Neuronal stem cell (in vitro differentiated cells): ENCODE data around the gene SNX11.

Source experiments
- DNase-seq: peaks from one replicate; pipeline ENCODE4 v3.0.0-alpha.2; 2013; ENCODE audit warnings: low spot score
- H2AFZ ChIP-seq: one replicate; pipeline ENCODE4 v1.6.1; 2013; ENCODE audit warnings: mild to moderate bottlenecking, low read length, inconsistent platforms
- H2AK5ac ChIP-seq: 2 replicates; pipeline ENCODE4 v1.6.1; 2013; ENCODE audit warnings: low read depth, mild to moderate bottlenecking, inconsistent platforms, low read length, moderate library complexity, mixed read lengths
- H2BK120ac ChIP-seq: 2 replicates; pipeline ENCODE4 v1.6.1; 2013; ENCODE audit warnings: low read depth, mild to moderate bottlenecking, inconsistent platforms, low read length, moderate library complexity, mixed read lengths
- H2BK12ac ChIP-seq: one replicate; pipeline ENCODE4 v1.6.1; 2013; ENCODE audit warnings: low read length, inconsistent platforms
- H2BK15ac ChIP-seq: 2 replicates; pipeline ENCODE4 v1.6.1; 2013; ENCODE audit warnings: mild to moderate bottlenecking, low read length, inconsistent platforms, mixed read lengths
- H2BK5ac ChIP-seq: one replicate; pipeline ENCODE4 v1.6.1; 2013; ENCODE audit warnings: inconsistent platforms, mild to moderate bottlenecking, low read length, moderate library complexity
- H3K14ac ChIP-seq: one replicate; pipeline ENCODE4 v1.6.1; 2013; ENCODE audit warnings: low read length, inconsistent platforms
- H3K18ac ChIP-seq: 2 replicates; pipeline ENCODE4 v1.6.1; 2013; ENCODE audit warnings: low read length, inconsistent platforms
- H3K23ac ChIP-seq: 2 replicates; pipeline ENCODE4 v1.6.1; 2013; ENCODE audit warnings: low read depth, mild to moderate bottlenecking, mixed read lengths, low read length, inconsistent platforms; ENCODE audit not compliant: poor library complexity
- H3K27ac ChIP-seq: replicated peaks from 3 replicates; pipeline ENCODE4 v1.5.1; 2013; ENCODE audit warnings: low read length, inconsistent platforms
- H3K27me3 ChIP-seq, 3 experiments: 2 replicates each; pipeline ENCODE4 v1.6.1; 2013; ENCODE audit warnings: low read length in 3 of 3, mild to moderate bottlenecking in 2 of 3, inconsistent platforms in 1 of 3, low read depth in 1 of 3, mixed read lengths in 1 of 3, moderate library complexity in 1 of 3; ENCODE audit not compliant: control insufficient read depth in 3 of 3, insufficient read depth in 3 of 3
- H3K36me3 ChIP-seq, 2 donors: replicated peaks in 1 of 2; 2 replicates each; pipeline ENCODE4 v1.6.1; 2013; ENCODE audit warnings: low read length in 2 of 2; ENCODE audit not compliant: control insufficient read depth in 2 of 2, insufficient read depth in 2 of 2
- H3K4ac ChIP-seq: 2 replicates; pipeline ENCODE4 v1.6.1; 2013; ENCODE audit warnings: inconsistent platforms, mild to moderate bottlenecking, low read length, moderate library complexity
- H3K4me1 ChIP-seq, 2 donors: 1 replicate in 1 of 2; 2 replicates in 1 of 2; pipeline ENCODE4 v1.6.1; 2013; ENCODE audit warnings: low read length in 2 of 2, low read depth in 1 of 2; ENCODE audit not compliant: control insufficient read depth in 2 of 2, insufficient read depth in 1 of 2
- H3K4me2 ChIP-seq: one replicate; pipeline ENCODE4 v1.6.1; 2013; ENCODE audit warnings: mild to moderate bottlenecking, low read length, inconsistent platforms; ENCODE audit not compliant: insufficient read depth, poor library complexity, severe bottlenecking
- H3K4me3 ChIP-seq, 2 donors: 2 replicates each; pipeline ENCODE4 v1.5.1; 2013; ENCODE audit warnings: low read length in 2 of 2, mild to moderate bottlenecking in 2 of 2, inconsistent platforms in 1 of 2, moderate library complexity in 1 of 2
- H3K79me1 ChIP-seq: one replicate; pipeline ENCODE4 v1.6.1; 2013; ENCODE audit warnings: low read depth, mild to moderate bottlenecking, inconsistent platforms, low read length, moderate library complexity
- H3K9ac ChIP-seq: one replicate; pipeline ENCODE4 v1.6.1; 2013; ENCODE audit warnings: mild to moderate bottlenecking, low read depth, low read length, inconsistent platforms; ENCODE audit not compliant: poor library complexity
- H3K9me3 ChIP-seq, 2 donors: replicated peaks in 1 of 2; 2 replicates each; pipeline versions ENCODE3 to v1.6.1; 2013; ENCODE audit warnings: low read length in 2 of 2, mild to moderate bottlenecking in 2 of 2, inconsistent platforms in 1 of 2, low read depth in 1 of 2, mixed read lengths in 1 of 2, moderate library complexity in 1 of 2; ENCODE audit not compliant: control insufficient read depth in 2 of 2, insufficient read depth in 1 of 2
- H4K8ac ChIP-seq: one replicate; pipeline ENCODE4 v1.6.1; 2013; ENCODE audit warnings: low read depth, mild to moderate bottlenecking, inconsistent platforms, low read length, moderate library complexity
- H4K91ac ChIP-seq: one replicate; pipeline ENCODE4 v1.6.1; 2013; ENCODE audit warnings: low read length, low read depth, mild to moderate bottlenecking, inconsistent platforms; ENCODE audit not compliant: poor library complexity
- WGBS, 2 donors: extraction: QIAGEN DNeasy Blood & Tissue Kit; methylation state at CpG; one replicate each; pipeline ENCODE4 v1.1.7; 2013; ENCODE audit warnings: missing lambda C conversion rate in 2 of 2, mixed read lengths in 1 of 2; ENCODE audit not compliant: insufficient read length in 2 of 2, insufficient replicate concordance in 1 of 2; ENCODE audit errors: extremely low coverage in 2 of 2; 5-methylcytosine and 5-hydroxymethylcytosine counted together

Gene SNX11

DNA sequence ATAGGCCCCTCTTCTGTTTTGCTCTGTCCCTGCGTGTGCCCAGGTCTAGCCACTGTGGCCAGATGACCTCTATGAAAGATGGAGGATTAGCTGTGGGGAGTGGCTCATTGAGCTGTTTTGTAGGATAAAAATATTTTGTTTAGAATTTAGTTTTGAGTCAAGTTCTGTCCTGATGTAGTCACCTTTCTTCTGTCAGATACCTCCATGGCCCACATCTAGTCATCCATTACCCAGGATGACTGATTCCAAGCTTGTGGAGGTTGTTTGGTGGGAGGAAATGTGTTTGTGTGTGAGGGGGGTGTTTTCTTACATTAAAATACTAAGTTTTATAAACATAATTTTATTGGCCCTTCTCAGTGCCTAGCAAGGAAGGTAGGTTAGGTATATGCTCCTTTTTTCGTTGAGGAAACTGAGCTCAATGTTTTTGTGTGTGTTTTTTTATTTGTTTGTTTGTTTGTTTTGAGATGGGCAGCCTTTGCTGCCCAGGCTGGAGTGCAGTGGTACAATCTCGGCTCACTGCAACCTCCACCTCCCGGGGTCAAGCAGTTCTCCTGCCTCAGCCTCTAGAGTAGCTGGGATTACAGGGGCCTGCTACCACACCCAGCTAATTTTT is 16.3 kb downstream of the SNX11 start:
- Histone ChIP-seq H2AFZ (no peak overlapping the region), H3K27me3 (no peaks in the 10 kb centered on the region), H2AK5ac (no peak overlapping the region), H3K14ac (no peak overlapping the region), H4K8ac (no peak overlapping the region), H3K4ac (no peak overlapping the region), H2BK120ac (no peak overlapping the region), H2BK5ac (no peak overlapping the region), H3K4me1 (peaks cover 15 to 19% of the 10 kb centered on the region in 2 donors), H3K4me3 (no peak overlapping the region), H3K9ac (no peak overlapping the region), H3K23ac (no peak overlapping the region), H3K36me3 (peaks cover 8 to 50% of the 10 kb centered on the region in 2 donors), H3K18ac (no peak overlapping the region), H3K4me2 (no peak overlapping the region), H3K27ac (no peak overlapping the region), H2BK15ac (no peak overlapping the region), H3K9me3 (no peaks in the 10 kb centered on the region), H4K91ac (no peak overlapping the region), H2BK12ac (no peak overlapping the region), H3K79me1 (no peaks in the 10 kb centered on the region)
- WGBS, 2 donors, result no CpG with 5 or more reads among the region's 4 CpGs
- no peak for DNase-seq

DNA sequence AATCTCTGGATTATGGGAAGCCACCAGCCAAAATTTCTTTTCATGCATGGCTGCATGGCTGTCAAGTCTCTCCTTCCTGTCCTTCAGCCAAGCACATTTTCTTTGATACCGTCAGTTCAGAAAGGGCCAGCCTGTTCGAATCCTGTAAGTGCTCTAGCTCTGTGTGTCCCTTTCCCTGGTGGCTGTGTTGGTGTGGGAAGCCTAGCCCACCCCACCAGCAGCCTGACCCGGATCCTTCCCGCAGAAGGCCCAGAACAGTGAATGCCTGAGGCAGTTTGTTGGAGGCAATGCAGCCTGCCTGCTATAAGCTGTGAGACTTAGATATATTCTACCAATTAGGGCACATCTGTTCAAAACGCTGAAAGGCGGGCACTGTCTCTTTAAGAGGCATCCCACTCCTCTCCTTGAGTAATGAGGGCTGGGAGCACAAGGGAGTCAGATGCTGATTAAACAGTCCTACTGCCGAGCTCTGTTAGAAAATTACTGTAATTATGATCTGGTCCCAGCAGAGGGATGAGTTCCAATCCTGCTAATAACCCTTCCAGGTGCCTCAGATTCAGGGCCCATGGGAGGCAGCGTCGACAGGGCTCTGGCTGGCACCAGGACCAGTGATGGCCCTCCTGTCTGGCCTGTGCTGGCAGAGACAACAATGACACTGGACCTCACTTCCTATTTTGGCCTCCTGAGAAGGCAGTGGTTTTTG is 18.4 kb downstream of the SNX11 start:
- Histone ChIP-seq H3K9ac (no peak overlapping the region), H3K4me2 (no peak overlapping the region), H2AK5ac (no peak overlapping the region), H2BK5ac (no peak overlapping the region), H3K14ac (no peak overlapping the region), H3K27ac (no peak overlapping the region), H2BK120ac (no peak overlapping the region), H3K9me3 (no peaks in the 10 kb centered on the region), H3K18ac (no peak overlapping the region), H3K4me1 (peaks cover 15 to 19% of the 10 kb centered on the region in 2 donors), H2BK12ac (no peak overlapping the region), H3K79me1 (no peaks in the 10 kb centered on the region), H2BK15ac (no peak overlapping the region), H2AFZ (no peak overlapping the region), H3K4me3 (no peak overlapping the region), H3K23ac (no peak overlapping the region), H3K27me3 (no peaks in the 10 kb centered on the region), H4K8ac (no peak overlapping the region), H4K91ac (no peak overlapping the region), H3K36me3 (peaks cover 6 to 40% of the 10 kb centered on the region in 2 donors), H3K4ac (no peak overlapping the region)
- no CpG with 5 or more reads among the region's 9 CpGs for WGBS, 2 donors
- no peak for DNase-seq

DNA sequence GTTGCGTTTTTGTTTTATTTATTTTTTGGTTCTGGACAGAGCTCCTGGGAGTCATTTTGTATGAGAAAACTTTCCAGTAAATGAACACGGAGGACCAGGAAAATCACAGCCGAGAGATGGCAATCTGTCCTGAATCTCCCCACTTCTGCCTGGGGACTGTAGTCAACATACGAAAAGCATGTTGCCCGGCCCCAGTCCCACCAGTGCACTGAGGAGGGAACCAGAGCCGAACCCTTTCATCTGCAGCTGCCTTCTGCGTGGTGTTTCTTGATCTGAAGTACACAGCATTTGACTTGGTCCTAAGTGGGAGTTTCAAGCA is 18.9 kb downstream of the SNX11 start:
- H3K9ac ChIP-seq, result no peak overlapping the region
- H2BK12ac ChIP-seq, result no peak overlapping the region
- H3K4me1 ChIP-seq, result peaks cover 15% of the 10 kb centered on the region in 2 donors
- H4K91ac ChIP-seq, result no peak overlapping the region
- H3K79me1 ChIP-seq, result no peaks in the 10 kb centered on the region
- no peak overlapping the region for H3K4me2 ChIP-seq
- no peak overlapping the region for H3K14ac ChIP-seq
- H3K4me3 ChIP-seq, result no peak overlapping the region
- H3K9me3 ChIP-seq, result no peaks in the 10 kb centered on the region
- H3K18ac ChIP-seq, result no peak overlapping the region
- H2AFZ ChIP-seq, result no peak overlapping the region
- no CpG with 5 or more reads among the region's 7 CpGs for WGBS, 2 donors
- H3K36me3 ChIP-seq, result peaks cover 3 to 35% of the 10 kb centered on the region in 2 donors
- no peaks in the 10 kb centered on the region for H3K27me3 ChIP-seq
- no peak for DNase-seq
- H3K23ac ChIP-seq, result no peak overlapping the region
- H3K27ac ChIP-seq, result no peak overlapping the region
- H4K8ac ChIP-seq, result no peak overlapping the region
- no peak overlapping the region for H2AK5ac ChIP-seq
- no peak overlapping the region for H2BK15ac ChIP-seq
- H2BK5ac ChIP-seq, result no peak overlapping the region
- H3K4ac ChIP-seq, result no peak overlapping the region
- H2BK120ac ChIP-seq, result peak overlapping the region; percentile 77

DNA sequence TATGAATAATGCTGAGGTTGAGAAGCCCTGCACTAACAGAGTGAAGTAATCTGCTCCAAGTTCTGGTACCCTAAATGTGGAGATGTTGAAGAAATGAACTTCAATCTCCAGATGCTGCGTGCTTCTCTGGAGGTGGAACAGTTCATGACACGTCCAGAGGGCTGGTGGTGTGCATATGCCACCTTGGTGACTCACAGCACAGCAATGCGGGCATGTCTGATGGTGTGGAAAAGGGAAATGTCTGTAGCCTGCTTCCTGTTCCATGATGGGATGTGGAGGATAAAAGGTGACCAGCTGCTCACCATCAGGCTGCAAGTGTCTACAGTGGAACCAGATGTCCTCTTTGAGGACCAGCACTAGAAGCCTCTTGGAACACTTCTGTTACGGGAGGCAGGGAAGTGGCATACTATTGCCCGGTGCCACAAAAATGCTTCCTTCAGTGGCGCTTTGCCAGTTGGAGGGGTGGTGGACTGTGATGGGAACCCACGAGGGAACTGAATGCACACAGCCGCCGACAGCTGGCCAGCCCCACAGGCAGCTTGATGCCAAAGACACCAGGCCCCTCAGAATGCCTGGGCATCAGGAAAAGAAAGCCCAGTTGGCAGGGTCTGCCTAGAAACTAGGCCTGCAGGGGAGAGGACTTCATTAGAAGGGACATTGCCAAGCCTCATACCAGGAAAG is 19.9 kb downstream of the SNX11 start:
- Histone ChIP-seq H3K9ac (no peak overlapping the region), H3K4ac (no peak overlapping the region), H2AK5ac (no peak overlapping the region), H2BK120ac (no peak overlapping the region), H4K91ac (no peak overlapping the region), H4K8ac (no peak overlapping the region), H2AFZ (no peak overlapping the region), H3K27me3 (no peaks in the 10 kb centered on the region), H3K14ac (no peak overlapping the region), H2BK5ac (peak overlapping the region; percentile 9), H2BK12ac (no peak overlapping the region), H3K36me3 (peaks cover 3 to 25% of the 10 kb centered on the region in 2 donors), H3K79me1 (no peaks in the 10 kb centered on the region), H3K18ac (no peak overlapping the region), H2BK15ac (no peak overlapping the region), H3K4me3 (no peak overlapping the region), H3K9me3 (no peaks in the 10 kb centered on the region), H3K4me1 (peaks cover 6 to 13% of the 10 kb centered on the region in 2 donors), H3K27ac (no peak overlapping the region), H3K23ac (no peak overlapping the region), H3K4me2 (no peak overlapping the region)
- WGBS, 2 donors, result no CpG with 5 or more reads among the region's 9 CpGs
- no peak for DNase-seq
